Measurements from ENCODE around the gene COMMD7. TPM values are rescaled to one million over a fixed set of nuclear protein-coding genes. Genes with fewer than 3 reads are reported as not detected.
"Not testable (repeated sequence)": the region's sequence is repeated elsewhere in the genome, so short reads cannot be mapped to it uniquely, and the experiment has no call there.

COMMD7 gene
- total RNA-seq, 2 experiments from 2014 or later, result 20.5 to 22.2 TPM

- no peak overlapping the region for H2AFZ ChIP-seq (ENCODE audit: low read length)
- ChIA-PET POLR2A (interaction anchor here (0.6 kb wide), 1 partner anchor 76 kb away, joined by 3 read pairs; no protein-coding TSS in a partner anchor), CTCF (ENCODE audit: unreplicated experiment) (no interaction called here)
- H3K79me2 ChIP-seq (ENCODE audit: insufficient read depth, low read depth, low read length), result no peaks in the 10 kb centered on the region
- H3K4me3 ChIP-seq (ENCODE audit: low read depth, low read length, poor library complexity, severe bottlenecking), result no peak overlapping the region
- no peaks in the 10 kb centered on the region for H4K20me1 ChIP-seq (ENCODE audit: insufficient read depth, low read length)
- H3K27ac ChIP-seq (ENCODE audit: low read depth, low read length, poor library complexity, severe bottlenecking), result no peak overlapping the region
- BruUV-seq (replicated peaks), result no TSS peak
- intact Hi-C loops (cut with micrococcal nuclease; ENCODE audit: unreplicated experiment), result no loop called here
- H3K4me2 ChIP-seq (ENCODE audit: low read length), result no peak overlapping the region
- no peaks in the 10 kb centered on the region for H3K36me3 ChIP-seq (ENCODE audit: insufficient read depth, low read length)
- no peaks in the 10 kb centered on the region for H3K4me1 ChIP-seq (ENCODE audit: insufficient read depth, low read length, poor library complexity, severe bottlenecking)
- H3K9me2 ChIP-seq (ENCODE audit: insufficient read depth, low read length), result no peaks in the 10 kb centered on the region
- DNase-seq (ENCODE audit: low spot score), result no peak
- TF ChIP-seq EZH2phosphoT487 (IDR thresholded peaks at IDR 0.05; ENCODE audit: borderline replicate concordance, low read depth, low read length), result no peak
- TF ChIP-seq CTCF (conservative IDR thresholded peaks at IDR 0.05; ENCODE audit: low read length), result no peak
- no peaks in the 10 kb centered on the region for H3K9me3 ChIP-seq (ENCODE audit: low read length)
Observed at GRCh38 chr20:32695089-32695488, 48.2 kb downstream of the COMMD7 start.

- H3K4me1 ChIP-seq (ENCODE audit: insufficient read depth, low read length, poor library complexity, severe bottlenecking); H3K27ac ChIP-seq (ENCODE audit: low read depth, low read length, poor library complexity, severe bottlenecking); H3K9me2 ChIP-seq (ENCODE audit: insufficient read depth, low read length); H2AFZ ChIP-seq (ENCODE audit: low read length); H3K36me3 ChIP-seq (ENCODE audit: insufficient read depth, low read length); H3K79me2 ChIP-seq (ENCODE audit: insufficient read depth, low read depth, low read length); CTCF ChIA-PET (ENCODE audit: unreplicated experiment); H3K9me3 ChIP-seq (ENCODE audit: low read length); H3K4me2 ChIP-seq (ENCODE audit: low read length); POLR2A ChIA-PET; H4K20me1 ChIP-seq (ENCODE audit: insufficient read depth, low read length); BruUV-seq (replicated peaks); H3K4me3 ChIP-seq (ENCODE audit: low read depth, low read length, poor library complexity, severe bottlenecking); DNase-seq (ENCODE audit: low spot score); intact Hi-C loops (cut with micrococcal nuclease; ENCODE audit: unreplicated experiment): not testable (repeated sequence)
Observed at GRCh38 chr20:32688966-32689365, 54.3 kb downstream of the COMMD7 start.

GRCh38 chr20:32687180-32687532 is 56.1 kb downstream of the COMMD7 start:
- H3K4me3 ChIP-seq (ENCODE audit: low read depth, low read length, poor library complexity, severe bottlenecking), result no peak overlapping the region
- ChIA-PET POLR2A (no interaction called here), CTCF (ENCODE audit: unreplicated experiment) (no interaction called here)
- H3K36me3 ChIP-seq (ENCODE audit: insufficient read depth, low read length), result no peaks in the 10 kb centered on the region
- H3K79me2 ChIP-seq (ENCODE audit: insufficient read depth, low read depth, low read length), result no peaks in the 10 kb centered on the region
- H3K4me1 ChIP-seq (ENCODE audit: insufficient read depth, low read length, poor library complexity, severe bottlenecking), result no peaks in the 10 kb centered on the region
- DNase-seq (ENCODE audit: low spot score), result no peak
- TF ChIP-seq EZH2phosphoT487 (IDR thresholded peaks at IDR 0.05; ENCODE audit: borderline replicate concordance, low read depth, low read length) (no peak), CTCF (conservative IDR thresholded peaks at IDR 0.05; ENCODE audit: low read length) (no peak)
- no peak overlapping the region for H2AFZ ChIP-seq (ENCODE audit: low read length)
- no peaks in the 10 kb centered on the region for H3K9me3 ChIP-seq (ENCODE audit: low read length)
- H4K20me1 ChIP-seq (ENCODE audit: insufficient read depth, low read length), result no peaks in the 10 kb centered on the region
- intact Hi-C loops (cut with micrococcal nuclease; ENCODE audit: unreplicated experiment), result no loop called here
- no TSS peak for BruUV-seq (replicated peaks)
- H3K9me2 ChIP-seq (ENCODE audit: insufficient read depth, low read length), result no peaks in the 10 kb centered on the region
- H3K27ac ChIP-seq (ENCODE audit: low read depth, low read length, poor library complexity, severe bottlenecking), result no peak overlapping the region
- no peak overlapping the region for H3K4me2 ChIP-seq (ENCODE audit: low read length)
